Activated naive CD8-positive, alpha-beta T cell treated with anti-CD3 and anti-CD28 coated beads, Interleukin-2, amount 50 U/mL, for 24 hours (primary cell): ENCODE results near the gene STN1.

Experiments
- ATAC-seq: fragments of 150-1000 bp; cut with Tn5 transposase; one replicate; pipeline ENCODE4 v1.10.0; 2021
- DNase-seq: peaks from one replicate; pipeline ENCODE4 v3.0.0; 2021
- H3K27ac Mint-ChIP-seq: one replicate; pipeline ENCODE4 v1.8.0; 2021; ENCODE audit warnings: mild to moderate bottlenecking, mixed read lengths
- H3K27me3 Mint-ChIP-seq: one replicate; pipeline ENCODE4 v1.8.0; 2021; ENCODE audit warnings: mixed read lengths
- H3K36me3 Mint-ChIP-seq: one replicate; pipeline ENCODE4 v1.8.0; 2021; ENCODE audit warnings: low read depth, mixed read lengths
- H3K4me1 Mint-ChIP-seq: one replicate; pipeline ENCODE4 v1.8.0; 2021; ENCODE audit warnings: mixed read lengths
- H3K4me3 Mint-ChIP-seq: one replicate; pipeline ENCODE4 v1.8.0; 2021; ENCODE audit warnings: mild to moderate bottlenecking, moderate library complexity, mixed read lengths
- H3K9me3 Mint-ChIP-seq: one replicate; pipeline ENCODE4 v1.8.0; 2021; ENCODE audit warnings: mixed read lengths

The STN1 gene, protein sequence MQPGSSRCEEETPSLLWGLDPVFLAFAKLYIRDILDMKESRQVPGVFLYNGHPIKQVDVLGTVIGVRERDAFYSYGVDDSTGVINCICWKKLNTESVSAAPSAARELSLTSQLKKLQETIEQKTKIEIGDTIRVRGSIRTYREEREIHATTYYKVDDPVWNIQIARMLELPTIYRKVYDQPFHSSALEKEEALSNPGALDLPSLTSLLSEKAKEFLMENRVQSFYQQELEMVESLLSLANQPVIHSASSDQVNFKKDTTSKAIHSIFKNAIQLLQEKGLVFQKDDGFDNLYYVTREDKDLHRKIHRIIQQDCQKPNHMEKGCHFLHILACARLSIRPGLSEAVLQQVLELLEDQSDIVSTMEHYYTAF

DNA sequence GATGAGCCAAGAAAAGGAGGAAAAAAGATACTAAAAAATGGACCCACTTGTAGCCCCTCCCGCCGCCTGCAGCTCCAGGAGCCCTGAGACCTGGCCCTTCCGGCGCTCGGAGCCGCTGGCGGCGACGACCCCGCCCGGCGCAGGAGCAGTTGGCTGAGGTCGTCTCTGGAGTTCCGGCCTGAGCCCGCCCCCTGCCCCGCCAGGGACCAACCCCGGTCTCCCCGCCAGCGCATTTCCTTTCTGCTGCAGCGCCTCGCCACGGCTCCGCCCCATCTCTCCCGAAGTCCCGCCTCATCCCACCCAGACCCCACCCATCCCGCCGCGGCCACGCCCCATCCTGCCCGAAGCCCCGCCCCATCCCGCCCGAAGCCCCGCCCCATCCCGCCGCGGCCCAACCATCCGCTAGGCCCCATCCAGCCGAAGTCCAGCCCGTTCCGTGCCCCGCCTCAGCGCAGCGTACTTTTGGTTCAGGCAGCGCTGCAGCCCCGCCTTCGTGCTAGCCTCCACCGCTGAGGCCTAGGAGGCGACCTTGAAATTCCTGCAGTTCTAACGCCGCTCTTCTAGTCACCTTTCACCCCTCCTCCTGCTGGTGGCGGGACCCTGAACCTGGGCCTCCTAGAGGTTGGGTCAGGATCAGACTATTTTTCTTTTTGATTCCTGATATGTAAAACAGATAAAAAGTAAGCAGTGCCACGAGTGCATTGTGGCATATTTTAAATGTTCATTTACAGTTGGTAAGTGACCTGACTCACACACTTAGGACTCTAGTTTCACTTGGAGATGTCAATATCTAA lies at the start of gene STN1:
Gene STN1, minus strand, starts transcription at position 132 of the 794 bp plus-strand sequence. CDS start 590 bp downstream, outside the sequence.
- peaks cover 19% of the 10 kb centered on the region for H3K36me3 Mint-ChIP-seq
- H3K4me1 Mint-ChIP-seq = peaks cover 38% of the 10 kb centered on the region
- H3K27me3 Mint-ChIP-seq = no peaks in the 10 kb centered on the region
- H3K4me3 Mint-ChIP-seq = peak within 1 kb of the TSS; percentile 96
- peaks cover 9% of the 10 kb centered on the region for H3K9me3 Mint-ChIP-seq
- ATAC-seq (peak; percentile 92), DNase-seq (peak; percentile 95)
- H3K27ac Mint-ChIP-seq = peak within 1 kb of the TSS; percentile 96

- peak; percentile 38 for ATAC-seq
- H3K27me3 Mint-ChIP-seq = no peaks in the 10 kb centered on the region
- DNase-seq = peak; percentile 41
- peak overlapping the region; percentile 99 for H3K4me3 Mint-ChIP-seq
- H3K4me1 Mint-ChIP-seq = peaks cover 48% of the 10 kb centered on the region
- H3K36me3 Mint-ChIP-seq = peaks cover 4% of the 10 kb centered on the region
- H3K27ac Mint-ChIP-seq = peak overlapping the region; percentile 91
- H3K9me3 Mint-ChIP-seq = no peaks in the 10 kb centered on the region
Observed at GRCh38 chr10:103967448-103968071, 49.6 kb upstream of the STN1 start.

- H3K9me3 Mint-ChIP-seq = no peaks in the 10 kb centered on the region
- H3K4me1 Mint-ChIP-seq = peaks cover 43% of the 10 kb centered on the region
- H3K27me3 Mint-ChIP-seq = no peaks in the 10 kb centered on the region
- peaks cover 2% of the 10 kb centered on the region for H3K36me3 Mint-ChIP-seq
- DNase-seq (peak; percentile 86), ATAC-seq (peak; percentile 85)
- peak within 1 kb of the TSS; percentile 92 for H3K27ac Mint-ChIP-seq
- peak within 1 kb of the TSS; percentile 99 for H3K4me3 Mint-ChIP-seq
Observed at GRCh38 chr10:103966671-103967447, 48.9 kb upstream of the STN1 start, which contains the start of gene SLK. TSS of gene SLK (plus strand) at chr10:103967140. CDS start at chr10:103967746, 606 bp downstream.

DNA sequence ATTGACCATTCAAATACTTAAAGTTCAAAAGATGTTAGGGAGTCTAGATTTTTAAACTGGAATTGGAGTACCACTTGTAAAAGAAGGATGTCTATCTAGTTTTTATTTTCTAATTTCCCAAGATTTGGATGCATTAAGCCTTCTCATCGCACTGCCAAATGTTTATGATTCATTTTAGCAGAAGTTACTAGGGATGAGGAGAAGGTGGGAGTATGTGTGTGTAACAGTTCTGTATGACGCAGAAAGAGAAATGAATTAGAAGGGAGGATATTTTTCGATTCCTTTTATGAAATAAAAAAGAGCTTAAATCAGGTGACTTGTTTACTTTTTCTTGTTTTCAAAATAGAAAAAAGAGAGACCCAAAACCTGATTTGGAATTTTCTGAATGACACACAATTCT lies 42.1 kb upstream of the STN1 start:
- Mint-ChIP-seq H3K27me3 (no peaks in the 10 kb centered on the region), H3K27ac (no peak overlapping the region), H3K4me3 (no peak overlapping the region), H3K4me1 (no peaks in the 10 kb centered on the region), H3K9me3 (peaks cover 3% of the 10 kb centered on the region), H3K36me3 (no peaks in the 10 kb centered on the region)
- DNase-seq (no peak), ATAC-seq (no peak)

DNA sequence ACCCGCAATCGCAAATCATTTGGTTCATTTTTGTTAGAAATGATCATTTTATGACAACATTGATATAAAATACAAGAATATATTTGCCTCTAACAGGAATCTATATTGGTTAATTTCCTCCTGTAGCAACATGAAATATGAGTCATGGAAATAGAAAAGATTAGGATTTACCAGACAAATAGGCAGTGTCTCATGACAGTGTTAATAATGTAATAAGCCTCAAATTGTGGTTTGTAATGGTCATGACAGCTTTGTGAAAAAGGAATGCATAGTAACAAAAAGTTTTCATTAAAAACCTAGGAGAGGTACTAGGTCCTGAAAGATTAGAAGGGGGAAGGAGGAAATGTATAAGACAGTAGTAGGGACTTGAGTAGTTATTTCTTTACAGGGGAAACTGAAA lies 41.0 kb upstream of the STN1 start:
- DNase-seq (no peak), ATAC-seq (no peak)
- Mint-ChIP-seq H3K9me3 (peaks cover 3% of the 10 kb centered on the region), H3K4me1 (no peaks in the 10 kb centered on the region), H3K27me3 (no peaks in the 10 kb centered on the region), H3K36me3 (no peaks in the 10 kb centered on the region), H3K27ac (no peak overlapping the region), H3K4me3 (no peak overlapping the region)

- H3K27me3 Mint-ChIP-seq = no peaks in the 10 kb centered on the region
- H3K4me1 Mint-ChIP-seq = no peaks in the 10 kb centered on the region
- DNase-seq (no peak), ATAC-seq (no peak)
- H3K36me3 Mint-ChIP-seq = no peaks in the 10 kb centered on the region
- H3K9me3 Mint-ChIP-seq = peaks cover 3% of the 10 kb centered on the region
- no peak overlapping the region for H3K4me3 Mint-ChIP-seq
- H3K27ac Mint-ChIP-seq = no peak overlapping the region
Observed at GRCh38 chr10:103954543-103954942, 36.6 kb upstream of the STN1 start.

DNA sequence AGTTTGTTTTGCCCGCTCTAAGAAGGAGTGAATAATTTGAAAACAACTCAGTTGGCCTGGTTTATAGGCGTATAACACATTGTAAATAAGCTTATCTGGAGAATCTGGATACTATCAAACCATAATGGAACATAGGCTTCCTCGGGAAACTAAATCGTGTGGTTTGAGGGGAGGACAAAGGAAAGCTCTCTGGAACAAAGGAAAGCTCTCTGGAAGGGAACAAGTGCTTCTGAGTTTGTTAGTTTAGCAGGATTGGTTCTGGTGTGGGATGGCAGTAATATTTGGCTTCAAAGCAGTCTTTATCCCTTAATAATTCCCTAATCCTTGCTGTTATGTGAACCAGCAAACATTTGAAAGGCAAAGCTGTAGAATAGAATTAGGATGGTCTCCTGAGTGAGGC lies 34.0 kb upstream of the STN1 start:
- Mint-ChIP-seq H3K27me3 (no peaks in the 10 kb centered on the region), H3K4me1 (peaks cover 8% of the 10 kb centered on the region), H3K4me3 (no peak overlapping the region), H3K27ac (no peak overlapping the region), H3K36me3 (no peaks in the 10 kb centered on the region), H3K9me3 (peaks cover 3% of the 10 kb centered on the region)
- no peak for ATAC-seq
- DNase-seq = no peak

DNA sequence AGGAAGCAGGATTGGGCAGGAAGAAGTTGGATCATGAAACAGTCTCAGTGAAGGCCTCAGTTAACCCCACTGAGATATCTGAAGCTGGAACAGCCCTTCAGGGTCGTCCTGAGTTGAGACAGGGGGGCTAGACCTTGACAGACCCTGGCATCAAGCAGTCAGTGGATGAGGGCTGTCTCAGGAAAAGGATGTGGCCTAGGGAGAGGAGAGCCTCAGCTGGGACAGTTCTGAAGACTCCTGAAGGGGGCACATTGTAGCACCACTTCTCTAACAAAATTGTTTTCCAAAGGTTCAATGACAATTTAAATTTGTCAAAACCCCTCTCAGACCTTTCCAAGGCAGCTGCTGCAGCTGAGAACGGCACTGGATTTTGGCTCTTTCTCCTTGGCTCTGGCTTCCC lies 33.2 kb upstream of the STN1 start:
- no peak overlapping the region for H3K27ac Mint-ChIP-seq
- H3K27me3 Mint-ChIP-seq = no peaks in the 10 kb centered on the region

GRCh38 chr10:103949728-103950127 lies 31.7 kb upstream of the STN1 start:
- DNase-seq = no peak
- H3K36me3 Mint-ChIP-seq = no peaks in the 10 kb centered on the region
- peaks cover 8% of the 10 kb centered on the region for H3K4me1 Mint-ChIP-seq
- H3K4me3 Mint-ChIP-seq = no peak overlapping the region
- no peak for ATAC-seq
- H3K27me3 Mint-ChIP-seq = no peaks in the 10 kb centered on the region
- H3K27ac Mint-ChIP-seq = no peak overlapping the region
- H3K9me3 Mint-ChIP-seq = no peaks in the 10 kb centered on the region

More for the DNA sequence above, 33.2 kb upstream of the STN1 start:
- ATAC-seq (no peak), DNase-seq (no peak)
- Mint-ChIP-seq H3K9me3 (peaks cover 3% of the 10 kb centered on the region), H3K36me3 (no peaks in the 10 kb centered on the region), H3K4me3 (no peak overlapping the region), H3K4me1 (peaks cover 8% of the 10 kb centered on the region)

- ATAC-seq (peak; percentile 72), DNase-seq (no peak)
- Mint-ChIP-seq H3K27ac (no peak overlapping the region), H3K27me3 (peaks cover 2% of the 10 kb centered on the region), H3K36me3 (no peaks in the 10 kb centered on the region), H3K9me3 (no peaks in the 10 kb centered on the region), H3K4me3 (no peak overlapping the region), H3K4me1 (peaks cover 8% of the 10 kb centered on the region)
Observed at GRCh38 chr10:103947799-103948516, 30.0 kb upstream of the STN1 start.

DNA sequence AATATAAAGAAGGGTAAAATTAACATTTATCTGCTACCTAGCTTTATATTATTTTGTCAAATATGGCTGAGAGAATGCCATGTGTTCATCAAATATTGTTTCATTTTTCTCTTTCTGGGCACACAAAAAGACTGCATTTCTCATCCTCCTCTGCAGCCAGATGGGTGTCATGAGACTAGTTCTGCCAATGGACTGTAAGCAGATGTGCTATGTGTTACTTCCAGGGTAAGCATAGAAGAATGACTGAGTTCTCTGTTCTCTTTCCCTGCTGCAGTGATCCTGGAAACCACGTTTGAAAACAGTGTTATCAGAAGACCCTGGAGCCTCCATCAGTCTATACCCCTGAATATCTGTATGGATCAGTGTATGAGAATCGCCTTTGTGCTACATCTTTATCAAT lies 24.9 kb upstream of the STN1 start:
- Mint-ChIP-seq H3K9me3 (no peaks in the 10 kb centered on the region), H3K27ac (no peak overlapping the region), H3K36me3 (no peaks in the 10 kb centered on the region), H3K27me3 (peaks cover 2% of the 10 kb centered on the region), H3K4me1 (peaks cover 6% of the 10 kb centered on the region), H3K4me3 (no peak overlapping the region)
- DNase-seq = no peak
- ATAC-seq = no peak

- no peak overlapping the region for H3K27ac Mint-ChIP-seq
- H3K36me3 Mint-ChIP-seq = no peaks in the 10 kb centered on the region
- ATAC-seq = no peak
Observed at GRCh38 chr10:103941801-103942200, 23.8 kb upstream of the STN1 start.

GRCh38 chr10:103939522-103939921 lies 21.5 kb upstream of the STN1 start:
- ATAC-seq = no peak
- H3K4me1 Mint-ChIP-seq = no peaks in the 10 kb centered on the region
- H3K27me3 Mint-ChIP-seq = peaks cover 2% of the 10 kb centered on the region
- no peaks in the 10 kb centered on the region for H3K9me3 Mint-ChIP-seq
- H3K27ac Mint-ChIP-seq = no peak overlapping the region
- no peak overlapping the region for H3K4me3 Mint-ChIP-seq
- H3K36me3 Mint-ChIP-seq = no peaks in the 10 kb centered on the region
- no peak for DNase-seq

More at GRCh38 chr10:103941801-103942200, 23.8 kb upstream of the STN1 start:
- DNase-seq = no peak
- H3K4me1 Mint-ChIP-seq = no peaks in the 10 kb centered on the region
- no peak overlapping the region for H3K4me3 Mint-ChIP-seq
- no peaks in the 10 kb centered on the region for H3K9me3 Mint-ChIP-seq
- peaks cover 2% of the 10 kb centered on the region for H3K27me3 Mint-ChIP-seq
